Measurements from ENCODE around the gene CEP97.

DNA sequence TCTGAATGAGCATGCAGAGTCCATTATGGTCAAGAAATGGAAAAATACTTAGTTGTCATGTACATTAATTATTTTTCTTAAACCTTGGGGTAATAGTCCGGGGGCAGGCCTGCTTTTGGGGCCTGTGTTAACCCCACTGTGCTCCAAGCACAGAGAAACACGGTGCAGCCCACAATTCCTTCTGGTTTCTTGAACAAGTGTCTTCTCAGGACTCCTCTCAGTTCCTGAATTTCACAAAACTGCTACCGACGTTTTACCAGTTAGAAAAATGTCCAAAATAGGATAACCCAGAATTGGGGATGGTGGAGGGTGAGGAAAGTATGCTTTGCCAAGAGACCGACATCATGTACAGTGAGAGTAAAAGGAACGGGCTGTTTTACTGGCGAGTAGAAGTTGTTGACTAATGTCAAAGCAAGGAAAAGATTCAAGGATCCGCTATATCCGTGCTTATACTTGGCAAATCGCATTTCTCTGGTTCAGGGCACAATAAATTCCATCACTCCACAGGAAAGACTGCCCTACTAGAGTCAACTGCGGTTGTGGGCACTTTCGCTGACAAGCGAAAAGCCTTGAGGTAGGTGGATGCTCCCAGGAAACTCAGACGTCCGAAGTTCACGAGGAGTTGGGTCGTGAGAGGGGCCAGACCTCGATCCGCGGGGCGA is 54.1 kb downstream of the CEP97 start:
- no peak for TF ChIP-seq EZH2phosphoT487 (IDR thresholded peaks at IDR 0.05; ENCODE audit: low read depth, severe bottlenecking, unreplicated experiment)
- TF ChIP-seq, protein P1, sequence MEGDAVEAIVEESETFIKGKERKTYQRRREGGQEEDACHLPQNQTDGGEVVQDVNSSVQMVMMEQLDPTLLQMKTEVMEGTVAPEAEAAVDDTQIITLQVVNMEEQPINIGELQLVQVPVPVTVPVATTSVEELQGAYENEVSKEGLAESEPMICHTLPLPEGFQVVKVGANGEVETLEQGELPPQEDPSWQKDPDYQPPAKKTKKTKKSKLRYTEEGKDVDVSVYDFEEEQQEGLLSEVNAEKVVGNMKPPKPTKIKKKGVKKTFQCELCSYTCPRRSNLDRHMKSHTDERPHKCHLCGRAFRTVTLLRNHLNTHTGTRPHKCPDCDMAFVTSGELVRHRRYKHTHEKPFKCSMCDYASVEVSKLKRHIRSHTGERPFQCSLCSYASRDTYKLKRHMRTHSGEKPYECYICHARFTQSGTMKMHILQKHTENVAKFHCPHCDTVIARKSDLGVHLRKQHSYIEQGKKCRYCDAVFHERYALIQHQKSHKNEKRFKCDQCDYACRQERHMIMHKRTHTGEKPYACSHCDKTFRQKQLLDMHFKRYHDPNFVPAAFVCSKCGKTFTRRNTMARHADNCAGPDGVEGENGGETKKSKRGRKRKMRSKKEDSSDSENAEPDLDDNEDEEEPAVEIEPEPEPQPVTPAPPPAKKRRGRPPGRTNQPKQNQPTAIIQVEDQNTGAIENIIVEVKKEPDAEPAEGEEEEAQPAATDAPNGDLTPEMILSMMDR (IDR thresholded peaks at IDR 0.05; ENCODE audit: poor library complexity), result no peak

Measured in hepatocyte (in vitro differentiated cells).